HCT116 (cell line): Measurements from ENCODE around the gene AFAP1.

ENCODE experiments used
- CEBPB ChIP-seq: IDR thresholded peaks from 2 replicates; pipeline ENCODE4 v1.6.1; 2012; ENCODE audit warnings: low read depth
- CTCF ChIP-seq, 3 experiments: fragments of 200-600 bp in 1 of 3; sonication (generic) in 1 of 3; IDR thresholded peaks in 2 of 3; conservative IDR thresholded peaks in 1 of 3; 2 replicates each; pipeline ENCODE4 v1.5.1; 2012 to 2017; ENCODE audit warnings: low read depth in 2 of 3, low read length in 2 of 3, antibody characterized with exemption in 1 of 3, borderline replicate concordance in 1 of 3, control low read depth in 1 of 3, mild to moderate bottlenecking in 1 of 3, mixed read lengths in 1 of 3, mixed run types in 1 of 3, moderate library complexity in 1 of 3; ENCODE audit not compliant: insufficient read depth in 1 of 3
- EZH2 ChIP-seq: fragments of 200-600 bp; sonication (generic); IDR thresholded peaks from 2 replicates; pipeline ENCODE4 v1.6.1; 2017; ENCODE audit warnings: antibody characterized with exemption, mixed run types
- EZH2phosphoT487 ChIP-seq: fragments of 200-600 bp; IDR thresholded peaks from 2 replicates; pipeline ENCODE4 v1.6.1; 2018; ENCODE audit warnings: antibody characterized with exemption, borderline replicate concordance
- FOSL1 ChIP-seq: IDR thresholded peaks from 2 replicates; pipeline ENCODE4 v1.6.1; 2012; ENCODE audit warnings: low read depth
- POLR2A ChIP-seq: IDR thresholded peaks from 2 replicates; pipeline ENCODE4 v1.7.0; 2011; ENCODE audit warnings: borderline replicate concordance; ENCODE audit not compliant: insufficient read depth, insufficient read length; ENCODE audit errors: extremely low read depth
- POLR2AphosphoS5 ChIP-seq: IDR thresholded peaks from 2 replicates; pipeline ENCODE4 v1.6.1; 2011; ENCODE audit warnings: mild to moderate bottlenecking, low read depth, low read length, moderate library complexity
- REST ChIP-seq: IDR thresholded peaks from 2 replicates; pipeline ENCODE4 v1.6.1; 2012; ENCODE audit warnings: low read depth
- SRF ChIP-seq: IDR thresholded peaks from 2 replicates; pipeline ENCODE4 v1.6.1; 2012; ENCODE audit warnings: low read depth
- ZNF274 ChIP-seq: fragments of 200-500 bp; sonication (Bioruptor generic); IDR thresholded peaks from 2 replicates; pipeline ENCODE4 v1.6.1; 2014; ENCODE audit warnings: mild to moderate bottlenecking, low read depth, low read length, inconsistent platforms
- TF ChIP-seq, protein P1 (sequence below): IDR thresholded peaks from 2 replicates; pipeline ENCODE4 v1.6.1; 2012

- TF ChIP-seq CTCF (IDR thresholded peaks at IDR 0.05 in 2 of 3, conservative IDR thresholded peaks at IDR 0.05 in 1 of 3; ENCODE audit: borderline replicate concordance in 1 of 3, insufficient read depth in 1 of 3, low read depth in 2 of 3, low read length in 2 of 3), result no peak
- TF ChIP-seq EZH2phosphoT487, result no peak
- no peak for TF ChIP-seq SRF
- TF ChIP-seq POLR2AphosphoS5, result no peak
- TF ChIP-seq POLR2A, result no peak
- no peak for TF ChIP-seq REST
- no peak for TF ChIP-seq CEBPB
- TF ChIP-seq FOSL1, result no peak
- TF ChIP-seq, protein P1, sequence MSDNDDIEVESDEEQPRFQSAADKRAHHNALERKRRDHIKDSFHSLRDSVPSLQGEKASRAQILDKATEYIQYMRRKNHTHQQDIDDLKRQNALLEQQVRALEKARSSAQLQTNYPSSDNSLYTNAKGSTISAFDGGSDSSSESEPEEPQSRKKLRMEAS, result no peak
- TF ChIP-seq EZH2, result no peak
- no peak for TF ChIP-seq ZNF274
These were observed 185.7 kb downstream of the AFAP1 start for GRCh38 chr4:7753931-7754465.
